Spleen (tissue), 7 donors: ENCODE results near the gene ZNRF3.

Experiments used
- POLR2A ChIP-seq, 3 donors: fragments of 450-650 bp; IDR thresholded peaks; one replicate each; pipeline ENCODE4 v1.5.1; 2017; ENCODE audit warnings: antibody characterized with exemption in 3 of 3, mild to moderate bottlenecking in 1 of 3
- POLR2AphosphoS5 ChIP-seq, 3 donors: sonication (generic); formaldehyde crosslinking; IDR thresholded peaks; one replicate each; pipeline ENCODE4 v1.5.1; 2017; ENCODE audit warnings: antibody characterized with exemption in 3 of 3
- TF ChIP-seq, protein P1 (sequence below), 11 experiments: fragments of 200-600 bp in 7 of 11; fragments of 450-650 bp in 4 of 11; sonication (generic) in 4 of 11; IDR thresholded peaks in 8 of 11; conservative IDR thresholded peaks in 3 of 11; 1 replicate in 7 of 11; 2 replicates in 4 of 11; pipeline versions ENCODE4 v1.4.0 to v1.8.0; 2016 to 2021; ENCODE audit warnings: antibody characterized with exemption in 11 of 11, inconsistent platforms in 4 of 11, mild to moderate bottlenecking in 1 of 11
- donor health status: DM: no; HTN: no; CAD: no; lungs with moderate emphysema.
- donor health status: DM: no; HTN: no; CAD: no.
- donor health status: DM: no; HTN: no; CAD: no.

DNA sequence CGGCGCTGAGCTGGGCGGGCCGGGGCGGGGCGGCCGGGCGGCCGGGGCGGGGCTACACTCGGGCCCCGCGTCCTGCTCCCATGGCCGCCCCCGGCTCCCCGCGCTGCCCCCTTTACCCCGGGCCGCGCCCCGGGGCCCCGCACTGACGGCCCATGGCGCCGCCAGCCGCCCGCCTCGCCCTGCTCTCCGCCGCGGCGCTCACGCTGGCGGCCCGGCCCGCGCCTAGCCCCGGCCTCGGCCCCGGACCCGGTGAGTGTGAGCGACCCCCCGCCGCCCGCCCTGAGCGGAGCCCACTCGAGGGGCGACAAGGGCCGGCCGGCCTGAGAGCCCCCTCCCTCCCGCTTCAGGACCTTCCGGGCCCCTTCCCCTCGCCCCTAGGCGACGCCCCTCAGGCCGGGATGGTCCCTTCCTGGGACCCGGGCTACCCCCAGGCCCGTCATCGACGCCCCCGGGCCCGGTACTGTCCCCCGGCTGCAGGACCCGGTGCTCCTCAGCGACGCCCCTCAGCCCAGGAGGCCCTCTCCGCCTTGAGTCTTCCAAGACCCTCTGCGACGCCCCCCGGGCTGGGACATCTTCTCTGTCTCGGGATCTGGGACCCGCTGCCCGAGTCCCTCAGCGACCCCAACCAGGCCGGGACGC is 189.7 kb downstream of the ZNRF3 start, which contains the start of gene KREMEN1:
- TF ChIP-seq POLR2A (IDR thresholded peaks at IDR 0.05) = no peak
- peak in 1 of 3 donors; percentile 1 for TF ChIP-seq POLR2AphosphoS5 (IDR thresholded peaks at IDR 0.05)
- TF ChIP-seq, protein P1, sequence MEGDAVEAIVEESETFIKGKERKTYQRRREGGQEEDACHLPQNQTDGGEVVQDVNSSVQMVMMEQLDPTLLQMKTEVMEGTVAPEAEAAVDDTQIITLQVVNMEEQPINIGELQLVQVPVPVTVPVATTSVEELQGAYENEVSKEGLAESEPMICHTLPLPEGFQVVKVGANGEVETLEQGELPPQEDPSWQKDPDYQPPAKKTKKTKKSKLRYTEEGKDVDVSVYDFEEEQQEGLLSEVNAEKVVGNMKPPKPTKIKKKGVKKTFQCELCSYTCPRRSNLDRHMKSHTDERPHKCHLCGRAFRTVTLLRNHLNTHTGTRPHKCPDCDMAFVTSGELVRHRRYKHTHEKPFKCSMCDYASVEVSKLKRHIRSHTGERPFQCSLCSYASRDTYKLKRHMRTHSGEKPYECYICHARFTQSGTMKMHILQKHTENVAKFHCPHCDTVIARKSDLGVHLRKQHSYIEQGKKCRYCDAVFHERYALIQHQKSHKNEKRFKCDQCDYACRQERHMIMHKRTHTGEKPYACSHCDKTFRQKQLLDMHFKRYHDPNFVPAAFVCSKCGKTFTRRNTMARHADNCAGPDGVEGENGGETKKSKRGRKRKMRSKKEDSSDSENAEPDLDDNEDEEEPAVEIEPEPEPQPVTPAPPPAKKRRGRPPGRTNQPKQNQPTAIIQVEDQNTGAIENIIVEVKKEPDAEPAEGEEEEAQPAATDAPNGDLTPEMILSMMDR (IDR thresholded peaks at IDR 0.05 in 8 of 11, conservative IDR thresholded peaks at IDR 0.05 in 3 of 11) = no peak
